Mammary epithelial cell (primary cell): ENCODE measurements around the gene CD9.

Source experiments
- EZH2 ChIP-seq: IDR thresholded peaks from 2 replicates; pipeline ENCODE4 v1.6.1; 2012; ENCODE audit warnings: low read length, inconsistent platforms, borderline replicate concordance
- TF ChIP-seq, protein P1 (sequence below), 2 donors: IDR thresholded peaks in 1 of 2; conservative IDR thresholded peaks in 1 of 2; 2 replicates each; pipeline ENCODE4 v1.5.1; 2011 to 2012; ENCODE audit warnings: inconsistent platforms in 2 of 2, low read length in 2 of 2, mild to moderate bottlenecking in 2 of 2, control low read depth in 1 of 2, low read depth in 1 of 2; ENCODE audit not compliant: insufficient read depth in 1 of 2; ENCODE audit errors: extremely low read depth in 1 of 2

DNA sequence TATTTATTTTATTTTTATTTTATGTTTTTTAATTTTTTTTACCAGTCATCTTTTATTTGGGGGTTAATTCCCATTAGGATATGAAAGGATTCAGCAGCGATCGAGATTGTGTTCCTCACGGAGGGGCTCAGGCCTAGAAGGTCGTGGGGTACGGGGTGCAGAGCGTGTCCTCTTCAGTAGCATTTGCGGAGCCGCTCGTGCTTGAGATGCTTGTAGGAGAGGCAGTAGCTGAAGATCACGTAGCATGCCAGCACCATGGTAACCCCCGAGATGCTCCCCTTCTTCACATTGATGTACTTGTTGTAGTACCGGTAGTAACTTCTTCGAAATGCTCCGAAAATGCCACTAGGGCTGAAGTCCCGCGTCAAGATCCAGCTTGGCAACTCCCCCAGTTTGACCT lies 69.8 kb downstream of the CD9 start:
- TF ChIP-seq, protein P1, sequence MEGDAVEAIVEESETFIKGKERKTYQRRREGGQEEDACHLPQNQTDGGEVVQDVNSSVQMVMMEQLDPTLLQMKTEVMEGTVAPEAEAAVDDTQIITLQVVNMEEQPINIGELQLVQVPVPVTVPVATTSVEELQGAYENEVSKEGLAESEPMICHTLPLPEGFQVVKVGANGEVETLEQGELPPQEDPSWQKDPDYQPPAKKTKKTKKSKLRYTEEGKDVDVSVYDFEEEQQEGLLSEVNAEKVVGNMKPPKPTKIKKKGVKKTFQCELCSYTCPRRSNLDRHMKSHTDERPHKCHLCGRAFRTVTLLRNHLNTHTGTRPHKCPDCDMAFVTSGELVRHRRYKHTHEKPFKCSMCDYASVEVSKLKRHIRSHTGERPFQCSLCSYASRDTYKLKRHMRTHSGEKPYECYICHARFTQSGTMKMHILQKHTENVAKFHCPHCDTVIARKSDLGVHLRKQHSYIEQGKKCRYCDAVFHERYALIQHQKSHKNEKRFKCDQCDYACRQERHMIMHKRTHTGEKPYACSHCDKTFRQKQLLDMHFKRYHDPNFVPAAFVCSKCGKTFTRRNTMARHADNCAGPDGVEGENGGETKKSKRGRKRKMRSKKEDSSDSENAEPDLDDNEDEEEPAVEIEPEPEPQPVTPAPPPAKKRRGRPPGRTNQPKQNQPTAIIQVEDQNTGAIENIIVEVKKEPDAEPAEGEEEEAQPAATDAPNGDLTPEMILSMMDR (conservative IDR thresholded peaks at IDR 0.05 in 1 of 2, IDR thresholded peaks at IDR 0.05 in 1 of 2; ENCODE audit: extremely low read depth in 1 of 2, insufficient read depth in 1 of 2, low read depth in 1 of 2, low read length in 2 of 2), result no peak
- TF ChIP-seq EZH2, result no peak
